AG08395 (cell line): Measurements from ENCODE around the gene KLHL35.
"Not testable (repeated sequence)": the region's sequence is repeated elsewhere in the genome, so short reads cannot be mapped to it uniquely, and the experiment has no call there.

Experiments used
- DNase-seq: peaks from one replicate; pipeline ENCODE4 v3.0.0; 2012; ENCODE audit warnings: mixed read lengths, low spot score

Gene KLHL35

DNA sequence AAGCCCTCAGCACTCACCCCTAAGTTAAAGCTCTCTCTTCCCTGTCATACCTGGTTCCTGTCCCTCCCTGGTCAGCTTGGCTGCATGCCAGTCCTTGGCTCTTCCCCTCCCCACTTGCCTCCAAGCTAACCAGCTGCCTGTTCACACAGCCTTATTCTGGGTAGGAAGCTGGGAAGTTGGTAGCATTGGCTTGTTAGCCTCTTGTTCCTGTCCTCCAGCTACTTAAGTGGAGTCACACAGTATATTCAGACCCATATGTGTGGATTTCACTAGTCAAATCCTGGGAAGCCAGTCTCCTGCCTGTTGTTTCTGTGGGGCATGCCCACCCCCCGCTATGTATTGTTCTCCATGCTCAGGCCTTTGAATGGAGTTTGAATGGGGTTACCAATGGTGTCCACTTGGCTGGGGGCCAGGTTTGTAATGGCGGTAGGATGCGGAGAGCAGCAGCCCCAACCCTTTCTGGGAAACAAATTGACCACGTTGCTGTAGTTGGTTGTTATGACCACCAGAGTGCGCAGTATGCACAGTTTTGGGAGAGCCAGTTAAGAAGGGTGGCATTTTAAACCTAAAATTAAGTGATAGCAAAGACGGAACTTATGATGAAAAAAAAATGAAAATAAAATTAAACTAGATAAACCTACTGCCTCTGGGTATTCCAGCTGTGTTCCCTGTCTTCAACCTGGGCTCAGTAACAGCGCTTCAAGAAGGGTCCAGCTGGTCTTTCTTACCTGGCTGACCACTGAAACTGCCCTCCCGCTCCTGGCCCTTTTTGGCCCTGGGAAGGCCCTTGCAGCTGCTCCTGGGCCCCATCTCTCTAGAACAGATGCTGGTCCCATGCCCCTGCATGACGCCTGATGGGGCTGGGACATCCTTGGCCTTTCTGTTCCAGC is 44.4 kb downstream of the KLHL35 start:
- peak; percentile 82 for DNase-seq

DNA sequence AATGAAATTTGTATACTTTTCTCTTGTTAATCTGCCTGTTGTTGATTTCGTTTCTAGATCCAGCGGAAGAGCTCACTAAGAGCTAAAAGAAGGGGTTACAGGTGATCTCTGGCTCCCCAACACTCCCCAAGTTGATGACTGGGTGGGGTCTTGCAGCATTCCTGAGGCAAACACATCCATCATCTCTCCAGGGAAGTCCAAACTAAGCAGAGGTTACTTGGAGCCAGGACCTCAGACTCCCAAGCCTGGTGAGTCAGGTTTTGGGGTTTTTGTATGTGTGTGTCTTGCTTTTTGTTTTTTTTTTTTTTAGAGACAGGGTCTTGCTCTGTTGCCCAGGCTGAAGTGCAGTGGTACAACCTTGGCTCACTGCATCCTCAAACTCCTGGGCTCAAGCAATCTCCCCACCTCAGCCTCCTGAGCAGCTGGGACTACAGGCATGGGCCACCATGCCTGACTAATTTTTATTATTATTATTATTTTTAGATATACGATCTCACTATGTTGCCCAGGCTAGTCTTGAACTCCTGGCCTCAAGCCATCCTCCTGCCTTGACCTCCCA is 45.2 kb downstream of the KLHL35 start:
- DNase-seq = no peak

DNA sequence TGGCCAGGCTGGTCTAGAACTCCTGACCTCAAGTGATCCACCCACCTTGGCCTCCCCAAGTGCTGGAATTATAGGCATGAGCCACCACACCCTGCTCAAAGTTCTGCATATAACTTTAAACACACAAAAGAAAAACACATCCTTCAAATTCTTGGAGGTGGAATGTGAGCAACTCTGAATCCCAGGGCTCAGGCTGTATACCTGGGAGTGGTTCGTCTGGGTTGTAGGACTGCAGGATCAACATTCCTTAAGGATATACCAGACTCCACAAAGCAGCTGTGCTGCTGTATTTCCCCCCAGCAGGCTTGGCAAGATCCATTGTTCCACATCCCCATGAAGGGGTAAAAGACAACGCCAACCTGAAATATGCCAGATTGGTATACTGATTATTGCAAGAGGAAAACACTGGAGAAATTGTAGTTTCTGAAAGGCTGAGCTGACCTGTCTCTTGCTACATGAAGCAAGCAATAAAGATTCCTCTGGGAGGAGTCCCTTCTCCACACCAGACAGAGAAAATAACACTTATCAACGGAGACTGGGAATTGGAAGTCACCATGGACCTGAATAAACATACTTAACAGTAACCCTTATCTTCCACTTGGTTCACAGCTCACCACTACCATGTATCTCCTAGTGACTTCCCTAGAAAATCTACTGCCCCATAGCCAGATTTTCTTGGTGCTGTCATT is 45.9 kb downstream of the KLHL35 start:
- DNase-seq = no peak

DNA sequence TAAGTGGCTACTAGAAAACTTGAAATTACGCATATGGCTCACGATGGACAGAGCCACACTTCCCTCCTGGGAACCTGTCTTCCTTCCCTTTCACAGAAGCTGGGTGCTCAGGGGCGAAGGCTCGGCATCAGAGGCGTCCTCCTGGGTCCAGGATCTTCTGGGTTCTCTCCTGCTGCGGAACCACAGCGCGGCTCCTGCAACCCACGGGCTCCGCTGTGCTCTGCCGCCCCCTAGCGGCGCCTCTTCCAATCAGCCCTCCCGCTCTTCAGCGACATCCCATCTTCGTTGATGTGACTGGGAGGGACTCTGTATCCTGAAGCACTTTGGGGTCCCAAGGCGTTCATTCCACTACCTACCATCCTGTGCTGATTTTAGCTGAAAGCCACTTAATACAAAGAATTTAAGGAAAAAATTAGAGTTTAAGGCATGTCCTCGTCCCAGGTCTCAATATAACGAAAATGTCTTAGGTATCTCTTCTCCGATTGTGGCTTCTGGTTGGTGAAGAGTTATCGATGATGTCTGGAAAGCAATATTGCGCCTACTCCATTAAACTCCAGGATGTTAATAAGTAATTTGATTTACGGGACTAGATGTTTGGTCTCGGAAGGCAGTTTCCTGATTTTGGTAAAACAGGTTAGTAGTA is 48.4 kb downstream of the KLHL35 start:
- DNase-seq = peak; percentile 85

GRCh38 chr11:75383246-75383645 is 49.8 kb downstream of the KLHL35 start:
- no peak for DNase-seq

DNA sequence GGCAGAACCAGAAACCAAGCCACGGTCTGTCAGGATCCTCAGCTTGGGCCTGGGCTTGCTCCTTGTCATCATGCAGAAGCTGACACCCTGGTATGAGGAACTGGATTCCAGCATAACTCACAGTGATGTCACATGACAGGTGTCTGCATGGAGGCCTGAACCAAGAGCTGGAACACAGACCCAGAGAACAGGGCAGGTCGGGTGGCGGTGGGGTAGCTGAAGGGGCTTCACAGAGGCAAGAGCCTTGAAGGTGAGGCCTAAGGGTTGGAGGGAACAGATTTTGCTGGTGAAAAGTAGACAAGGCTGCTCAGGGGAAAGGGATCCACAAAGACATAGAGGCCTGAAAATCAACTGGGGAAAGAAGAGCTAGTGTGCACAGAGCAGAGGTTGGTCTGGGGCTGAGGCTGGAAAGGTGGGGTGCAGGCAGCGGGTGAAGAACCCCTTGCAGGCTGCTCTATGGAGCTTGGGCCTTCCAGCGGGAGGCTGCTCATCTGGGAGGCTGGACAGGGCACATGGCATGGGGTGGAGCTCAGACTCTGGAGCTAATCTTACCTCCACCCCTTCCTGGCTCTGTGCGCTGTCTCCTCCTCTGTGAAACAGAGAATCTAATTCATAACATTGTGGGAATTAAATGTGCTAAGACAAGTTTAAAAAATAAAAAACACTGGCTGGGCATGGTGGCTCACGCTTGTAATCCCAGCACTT is 52.1 kb downstream of the KLHL35 start:
- no peak for DNase-seq

GRCh38 chr11:75380245-75380644 is 52.8 kb downstream of the KLHL35 start:
- no peak for DNase-seq

GRCh38 chr11:75378776-75379175 is 54.2 kb downstream of the KLHL35 start:
- DNase-seq = not testable (repeated sequence)

DNA sequence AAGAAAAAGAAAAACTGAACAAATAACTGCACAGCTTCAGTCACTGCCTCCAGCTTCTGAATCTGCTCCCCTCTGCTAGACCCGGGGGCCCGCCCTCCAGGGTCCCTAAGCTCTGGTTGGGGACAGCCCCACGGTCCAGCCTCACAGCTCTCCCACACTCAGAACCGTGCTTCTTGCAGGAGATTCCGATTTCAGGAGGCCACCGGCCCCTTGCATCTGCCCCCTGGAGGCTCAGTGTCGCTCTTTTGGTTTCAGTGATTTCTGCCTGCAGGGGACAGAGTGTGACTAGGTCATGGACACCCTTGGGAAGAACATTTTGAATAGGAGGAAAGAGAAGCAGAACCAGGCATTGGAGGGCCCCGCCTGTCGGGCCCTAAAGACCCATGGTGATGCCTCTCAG is 56.8 kb downstream of the KLHL35 start:
- no peak for DNase-seq

- DNase-seq = no peak
Measured at GRCh38 chr11:75375626-75376025, 57.4 kb downstream of the KLHL35 start.

GRCh38 chr11:75374646-75375045 is 58.4 kb downstream of the KLHL35 start:
- no peak for DNase-seq

GRCh38 chr11:75373201-75373600 is 59.8 kb downstream of the KLHL35 start:
- no peak for DNase-seq
